CD1c-positive myeloid dendritic cell (primary cell): ENCODE data around the gene LINC01488.

Experiments
- DNase-seq: peaks from one replicate; pipeline ENCODE4 v3.0.0-alpha.2; 2016; ENCODE audit errors: extremely low spot score

LINC01488 gene

DNA sequence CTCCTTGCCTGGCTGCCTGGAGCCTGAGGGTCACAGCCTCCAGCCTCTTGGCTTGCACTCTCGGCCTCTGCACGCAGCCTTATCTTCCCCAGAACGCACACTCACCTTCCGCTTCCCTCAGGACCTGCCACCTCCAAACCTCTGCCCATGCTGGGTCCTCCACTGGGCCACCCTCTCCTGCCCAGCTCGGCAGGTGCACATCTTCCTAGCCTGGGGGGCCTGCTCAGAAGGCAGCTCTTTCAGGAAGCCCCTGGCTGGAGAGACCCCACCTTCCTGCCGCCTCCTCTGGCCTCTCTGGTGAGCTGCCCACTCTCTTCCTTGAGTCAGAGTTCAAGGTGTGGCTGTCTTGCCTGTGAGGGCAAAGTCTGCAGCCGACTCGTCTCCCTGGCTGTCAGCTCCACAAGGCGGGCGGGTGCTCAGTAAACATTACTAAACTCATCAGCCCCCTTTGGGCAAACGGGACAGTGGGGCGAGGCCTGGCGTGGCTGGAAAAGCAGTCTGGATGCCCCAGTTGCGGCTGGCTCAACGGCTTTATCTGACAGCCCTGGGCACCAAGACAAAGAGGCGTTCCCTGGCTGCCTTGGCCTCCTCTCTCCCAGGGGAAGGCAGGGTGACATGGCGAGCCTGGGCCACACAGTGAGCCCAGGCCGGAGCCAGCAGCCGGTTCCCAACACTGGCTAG is 1.7 kb upstream of the LINC01488 start:
- no peak for DNase-seq

DNA sequence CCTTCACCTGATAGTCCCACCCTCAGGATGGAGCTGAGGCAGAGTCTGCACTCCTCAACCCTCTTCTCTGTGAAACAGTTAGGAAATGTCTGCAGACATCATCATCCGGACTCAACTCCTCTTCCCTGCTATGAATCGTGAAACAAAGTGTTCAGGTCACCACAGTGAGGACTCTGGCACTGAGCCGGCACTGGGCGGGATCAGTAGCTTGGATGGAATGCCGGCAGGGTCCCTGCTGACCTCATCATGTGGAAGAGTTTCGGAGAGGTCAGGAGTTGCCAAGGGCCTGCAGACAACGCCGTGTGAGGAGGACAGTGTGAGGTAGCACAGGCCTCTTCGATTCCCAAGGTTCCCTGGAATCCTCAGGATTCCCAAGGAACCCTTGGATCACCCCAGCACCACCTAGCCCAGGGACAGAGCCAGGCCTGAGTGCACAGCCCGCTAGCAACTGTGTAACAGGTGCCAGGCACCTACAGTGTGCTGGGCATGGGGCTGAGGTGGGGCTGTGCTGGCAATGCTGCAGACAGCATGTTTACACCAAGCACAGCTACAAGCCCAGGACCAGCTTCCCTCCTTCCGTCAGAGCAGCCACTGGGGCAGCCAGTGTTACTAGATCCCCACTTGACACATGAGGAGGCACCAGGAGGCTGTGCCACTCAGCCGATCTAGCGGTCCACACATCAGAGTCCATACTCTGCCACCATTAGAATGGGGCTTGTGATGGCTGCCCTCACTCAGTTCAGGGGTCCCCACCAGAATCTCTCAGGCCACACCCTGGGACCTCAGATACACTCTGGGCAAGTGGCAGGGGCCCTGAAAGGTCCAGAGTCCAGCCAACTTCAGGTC is 693 bp upstream of the LINC01488 start:
- no peak for DNase-seq

DNA sequence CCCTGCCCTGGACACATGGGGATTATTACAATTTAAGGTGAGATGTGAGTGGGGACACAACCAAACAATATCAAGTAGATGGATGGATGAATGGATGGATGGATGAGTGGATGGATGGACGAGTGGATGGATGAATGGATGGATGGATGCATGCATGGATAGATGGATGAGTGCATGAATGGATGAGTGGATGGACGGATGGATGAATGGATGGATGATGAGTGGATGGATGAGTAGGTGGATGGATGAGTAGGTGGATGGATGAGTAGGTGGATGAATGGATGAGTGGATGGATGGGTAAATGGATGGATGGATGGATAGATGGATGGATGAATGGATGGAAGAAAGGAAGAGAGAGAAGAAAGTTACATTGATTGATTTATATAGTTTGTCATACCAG is 859 bp downstream of the LINC01488 start:
- DNase-seq = no peak

DNA sequence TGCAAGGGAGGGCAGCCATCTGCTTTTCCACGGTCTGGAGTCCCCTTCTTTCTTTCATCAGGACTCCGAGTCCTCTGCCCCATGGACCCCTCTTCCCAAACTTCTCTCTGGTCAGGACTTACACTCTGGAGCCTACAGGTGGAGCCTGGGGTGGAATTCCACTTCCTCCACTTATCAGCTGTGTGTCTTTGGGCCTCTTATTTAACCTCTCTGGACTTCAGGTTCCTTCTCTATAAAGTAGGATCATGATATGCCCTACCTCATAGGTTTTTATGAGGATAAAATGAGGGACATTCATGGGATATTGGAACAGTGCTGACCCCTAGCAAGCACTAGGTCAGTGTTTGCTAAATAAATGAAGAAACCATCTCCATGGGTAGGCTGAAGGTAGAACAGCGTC is 1.7 kb downstream of the LINC01488 start:
- DNase-seq = no peak

DNA sequence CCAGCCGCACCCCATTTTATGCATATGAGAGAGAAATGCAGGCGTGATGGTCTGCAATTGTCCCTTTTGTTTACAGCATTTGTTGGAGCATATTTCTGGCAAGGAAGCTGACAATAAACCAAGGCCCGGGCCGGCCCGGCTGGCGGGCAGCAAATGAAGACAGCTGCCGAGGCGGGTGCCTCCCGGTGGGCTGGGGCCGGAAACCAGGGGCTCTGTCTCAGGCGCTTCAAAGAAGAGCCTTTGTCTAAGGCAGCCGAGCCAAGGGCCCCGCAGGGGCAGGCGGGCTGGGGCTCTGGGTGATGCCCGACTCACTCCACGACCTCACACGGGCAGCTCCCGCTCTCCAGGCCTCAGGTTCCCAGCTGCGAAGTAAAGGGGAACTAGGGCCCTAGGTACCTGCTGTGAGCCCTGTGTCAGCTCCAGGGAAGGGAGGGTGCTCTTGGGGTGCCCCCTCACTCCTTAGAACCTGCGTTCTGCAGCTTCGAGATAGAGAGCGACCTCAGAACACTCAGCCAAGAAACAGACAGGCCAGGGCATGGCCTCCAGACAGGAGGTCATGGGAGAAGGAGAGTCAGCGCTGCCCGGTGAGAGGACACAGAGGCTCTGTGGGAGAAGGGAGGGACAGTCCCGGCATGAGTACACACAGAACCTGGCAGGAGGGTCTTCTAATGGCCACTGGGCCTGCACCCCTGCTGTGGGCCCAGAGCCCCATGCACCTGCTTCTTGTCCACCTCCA is 2.4 kb downstream of the LINC01488 start:
- no peak for DNase-seq

DNA sequence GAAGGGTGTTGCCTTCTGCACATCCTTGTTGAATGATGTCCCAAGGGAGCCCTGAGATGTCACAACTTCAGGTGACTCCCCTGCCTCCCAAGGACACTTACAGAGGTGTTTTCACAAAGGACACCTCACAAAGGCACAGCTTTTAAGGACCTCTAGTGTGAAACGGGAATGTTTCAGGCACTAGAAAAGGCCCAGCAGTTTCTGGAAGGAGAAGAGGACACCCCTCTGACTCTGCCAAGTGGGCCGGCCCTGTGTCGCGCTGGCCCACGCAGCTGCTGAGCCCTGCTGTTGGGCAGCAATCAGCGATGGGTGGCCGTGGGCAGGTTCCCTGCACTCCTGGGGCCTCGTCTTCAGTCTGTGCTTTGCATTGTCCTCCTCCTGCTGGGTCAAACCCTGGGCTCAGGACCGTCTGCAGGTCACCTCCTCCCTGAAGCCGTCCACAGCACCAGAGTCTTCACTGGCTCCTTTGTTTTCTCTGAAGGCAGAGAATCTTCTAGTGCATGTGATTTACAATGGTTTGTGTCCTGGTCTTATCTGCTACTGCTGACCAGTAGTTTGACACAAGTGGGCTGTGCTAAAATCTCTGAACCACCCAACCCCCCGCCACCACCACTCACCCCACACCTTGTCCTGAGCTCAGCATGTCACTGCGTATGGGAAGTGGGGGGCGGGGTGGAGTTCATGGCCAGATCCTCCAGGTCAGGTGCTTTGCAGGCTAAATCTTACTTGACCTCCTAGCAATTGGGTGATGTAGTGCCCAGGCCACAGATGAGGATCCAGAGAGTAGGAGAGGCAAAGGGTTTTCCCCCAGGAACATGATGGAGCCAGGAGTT is 3.2 kb downstream of the LINC01488 start:
- no peak for DNase-seq

DNA sequence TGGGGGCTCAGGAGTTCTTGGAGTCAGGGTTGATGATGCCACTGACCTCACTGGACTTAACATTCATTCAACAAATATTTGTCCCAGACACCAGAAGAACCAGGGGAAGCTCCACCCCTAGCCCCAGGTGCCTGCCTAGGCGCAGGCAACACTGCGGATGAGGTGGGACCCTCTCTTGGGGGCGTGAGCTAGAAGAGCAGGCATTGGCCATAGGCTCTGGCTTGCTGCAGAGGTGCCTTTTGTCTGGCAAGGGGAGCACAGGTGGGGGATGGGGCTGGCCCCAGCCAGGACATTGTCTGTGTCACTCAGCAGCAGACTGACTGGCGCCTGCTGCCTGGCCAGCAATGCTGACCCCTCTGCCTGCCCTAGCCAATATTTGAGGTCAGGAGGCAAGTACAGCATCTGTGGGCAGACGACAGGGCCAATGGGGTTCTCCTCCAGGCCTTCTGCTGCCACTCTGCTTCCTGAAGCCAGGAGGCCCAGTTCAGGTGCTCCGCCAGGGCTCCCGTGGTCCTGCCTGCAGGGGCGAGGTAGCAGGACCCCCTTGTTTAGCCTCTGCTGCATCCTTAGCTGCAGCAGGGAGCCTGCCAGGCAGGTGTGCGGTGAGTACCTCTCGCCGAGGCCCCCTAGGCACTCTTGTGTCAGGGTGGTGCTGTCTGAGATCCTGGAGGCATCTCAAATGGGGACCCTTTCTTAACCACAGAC is 4.0 kb downstream of the LINC01488 start:
- no peak for DNase-seq

DNA sequence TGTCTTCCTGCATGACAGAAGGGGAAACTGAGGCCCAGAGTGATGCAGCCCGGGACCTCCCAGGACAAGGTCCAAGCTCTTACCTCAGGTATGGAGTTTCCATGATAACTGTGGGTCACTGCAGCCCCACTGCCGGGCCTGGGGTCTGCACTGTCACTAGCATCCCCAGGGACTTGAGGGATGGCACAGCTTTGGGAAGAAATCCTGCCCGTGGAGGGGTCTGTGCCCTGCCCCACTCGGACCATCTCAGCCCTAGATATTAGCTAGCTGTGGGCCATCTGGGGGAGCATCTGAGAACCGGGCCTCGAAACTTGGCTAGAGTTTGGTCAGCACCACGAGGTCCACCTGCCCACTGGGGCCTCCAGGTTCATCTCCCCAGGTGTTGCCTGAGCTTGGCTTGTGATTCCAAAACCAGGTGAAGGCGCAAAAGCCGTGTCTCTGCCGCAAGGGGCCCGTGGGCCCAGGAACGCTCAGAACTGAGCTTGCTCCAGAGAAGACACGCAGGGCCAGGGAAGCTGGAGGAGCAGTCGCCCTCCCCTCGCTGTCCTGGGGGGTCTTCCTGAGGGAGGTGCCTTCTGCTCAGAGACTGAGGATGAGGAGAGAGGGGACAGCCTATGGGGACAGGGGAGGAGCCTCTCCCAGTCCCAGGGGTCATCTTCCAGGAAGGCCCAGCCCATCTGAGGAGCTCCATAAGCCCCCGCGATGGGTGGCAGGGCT is 4.8 kb downstream of the LINC01488 start:
- DNase-seq = no peak

DNA sequence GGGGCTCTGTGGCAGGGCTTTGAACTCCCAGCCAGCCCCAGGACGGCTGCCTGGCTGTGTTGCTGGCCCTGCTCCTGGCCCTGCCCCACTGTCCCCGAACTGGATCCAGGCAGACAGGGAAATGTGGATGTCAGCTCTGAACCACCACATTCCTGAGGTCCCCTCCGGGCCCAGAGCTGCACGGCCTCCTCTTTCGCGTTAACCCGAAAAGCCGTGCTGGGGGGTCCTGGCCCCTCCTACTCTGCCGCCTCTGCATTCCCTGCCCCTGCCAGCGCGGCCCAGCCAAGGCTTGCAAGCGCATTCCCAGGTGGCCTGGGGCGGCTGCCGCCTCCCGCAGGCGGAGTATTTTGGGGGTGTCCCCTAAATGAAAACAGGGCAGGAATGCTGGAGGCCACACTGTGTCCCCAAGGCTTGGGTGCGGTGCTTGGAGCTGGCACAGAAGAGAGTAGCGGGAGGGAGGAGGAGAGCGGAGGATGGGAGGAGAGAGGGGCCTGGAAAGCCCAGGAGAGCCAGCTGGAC is 5.4 kb downstream of the LINC01488 start:
- DNase-seq = no peak

DNA sequence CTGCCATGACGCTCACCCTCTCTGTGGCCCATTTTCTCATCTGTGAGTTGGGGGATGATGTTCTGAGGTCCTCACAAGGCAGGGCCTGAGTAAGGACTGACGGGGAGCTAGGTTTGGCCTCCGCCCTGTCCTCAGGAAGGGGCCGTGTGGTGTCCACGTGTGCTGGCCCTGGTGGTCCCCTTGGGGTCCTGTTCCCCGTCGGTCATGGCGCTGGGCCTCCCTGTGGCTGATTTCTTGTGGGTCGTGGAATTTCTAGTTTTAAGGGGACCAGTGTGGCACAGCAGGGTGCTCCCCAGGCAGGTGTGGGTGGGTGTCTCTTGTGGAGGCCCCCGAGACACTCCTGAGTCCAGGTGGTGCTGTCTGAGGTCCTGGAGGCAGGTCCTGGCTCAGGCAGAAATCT is 5.9 kb downstream of the LINC01488 start:
- DNase-seq = no peak

DNA sequence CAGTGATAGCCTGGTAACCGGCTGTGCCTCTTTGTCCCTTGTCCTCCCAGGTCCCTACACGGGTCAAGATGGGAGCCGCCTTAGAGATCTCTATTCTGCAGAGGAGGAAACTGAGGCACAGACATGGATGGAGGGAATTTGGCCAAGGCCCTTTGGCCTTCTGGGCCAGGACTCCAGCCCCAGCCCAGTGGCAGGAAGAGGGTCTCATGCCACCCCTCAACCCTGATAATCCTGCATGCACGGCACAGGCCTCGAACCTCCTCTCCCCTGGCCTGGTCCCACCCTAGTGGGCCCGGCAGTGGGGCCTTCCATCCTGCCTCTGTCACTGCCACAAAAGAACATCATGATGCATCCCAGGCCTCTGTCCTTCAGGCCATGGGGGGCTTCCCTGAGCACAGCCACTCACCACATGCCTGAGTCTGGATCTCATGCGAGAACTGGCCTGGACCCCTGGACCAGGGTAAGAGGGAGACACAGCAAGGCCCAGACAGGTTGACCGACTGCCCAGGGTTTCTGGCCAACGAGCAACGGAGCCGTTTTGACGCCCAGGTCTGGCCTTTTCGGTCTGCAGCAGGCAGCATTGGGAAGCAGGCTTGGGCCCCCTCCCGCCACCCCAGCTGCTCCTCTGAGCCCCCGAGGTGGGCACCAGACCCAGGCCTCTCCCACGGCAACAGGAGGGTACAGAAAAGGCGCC is 6.5 kb downstream of the LINC01488 start:
- DNase-seq = no peak

DNA sequence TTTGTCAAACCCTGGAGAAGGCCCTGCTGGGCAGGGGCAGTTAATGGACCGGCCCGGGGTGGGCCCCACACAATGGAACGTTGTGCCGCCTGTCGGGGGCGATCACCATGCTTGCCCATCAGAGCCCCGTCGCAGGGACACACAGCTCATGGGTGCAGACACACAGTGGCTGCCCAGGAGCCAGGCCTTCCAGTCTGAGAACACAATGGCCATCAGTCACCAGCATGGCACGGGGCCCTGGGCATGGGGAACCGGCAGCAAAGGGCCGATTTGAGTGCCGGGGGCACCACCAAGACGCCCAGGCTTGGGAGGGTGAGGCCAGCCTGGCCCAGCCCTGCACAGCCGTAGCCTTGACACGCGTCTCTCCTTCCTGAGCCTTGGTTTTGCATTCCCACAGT is 7.1 kb downstream of the LINC01488 start:
- no peak for DNase-seq

DNA sequence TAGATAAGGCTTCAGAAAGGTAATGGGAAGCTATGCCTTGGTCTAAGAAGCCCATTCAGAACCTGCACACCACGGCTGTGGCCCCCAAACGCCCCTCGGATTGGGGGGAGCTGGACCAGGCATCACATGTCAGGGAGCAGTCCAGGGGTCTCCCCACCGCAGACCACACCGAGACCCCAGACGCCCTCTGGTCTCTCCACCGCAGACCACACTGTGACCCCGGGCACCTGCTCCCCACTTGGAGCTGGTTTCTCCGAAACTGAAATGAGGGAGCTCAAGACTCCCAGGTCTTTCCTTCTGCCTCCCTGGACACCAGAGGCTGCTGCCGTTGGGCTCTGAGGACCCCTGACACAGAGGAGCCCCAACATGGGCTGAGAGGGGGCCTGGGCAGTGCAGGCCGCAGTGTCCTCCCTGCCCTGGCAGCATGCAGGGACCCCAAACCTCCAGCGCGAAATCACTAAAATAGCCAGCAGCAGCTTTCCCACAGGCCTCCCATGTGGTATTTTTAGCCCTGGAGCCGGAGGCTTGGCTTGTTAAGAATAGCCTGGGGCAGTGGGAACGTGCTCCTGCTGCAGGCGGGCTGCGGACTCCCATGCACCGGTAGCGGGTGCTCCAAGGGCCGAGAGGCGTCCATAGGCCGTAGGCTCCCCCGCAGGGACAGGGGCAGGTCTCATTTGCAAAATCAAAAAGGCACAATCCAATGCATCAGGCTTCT is 7.7 kb downstream of the LINC01488 start:
- no peak for DNase-seq

DNA sequence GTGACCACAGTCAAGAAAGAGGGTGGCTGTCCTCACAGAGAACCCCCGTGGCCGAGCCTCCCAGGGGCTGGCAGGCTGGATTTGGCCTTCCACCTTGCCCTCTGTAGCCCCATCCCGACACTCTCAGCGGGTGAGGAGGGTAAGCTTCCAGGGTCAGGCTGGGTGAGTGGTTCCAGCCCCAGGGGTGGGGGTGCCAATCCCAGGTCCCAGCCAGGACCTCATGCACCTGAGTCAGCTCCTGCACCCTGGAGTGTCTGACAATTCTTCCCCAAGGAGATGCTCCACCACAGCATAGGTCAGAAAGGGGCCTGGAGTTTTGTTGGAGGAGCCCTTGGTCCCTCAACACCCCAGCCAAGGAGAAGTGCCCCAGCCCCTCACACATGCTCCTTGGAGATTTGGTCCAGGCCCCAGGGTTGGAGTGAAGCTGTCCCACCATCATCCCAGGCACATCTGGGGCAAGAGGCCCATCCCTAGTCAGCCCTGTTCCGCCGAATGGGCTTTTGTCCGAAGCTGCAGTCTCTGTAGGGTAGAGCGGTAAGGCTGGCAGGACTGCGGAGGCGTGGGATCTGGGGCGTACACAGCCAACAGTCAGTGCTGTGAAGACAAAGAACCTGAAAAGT is 8.4 kb downstream of the LINC01488 start:
- DNase-seq = no peak

DNA sequence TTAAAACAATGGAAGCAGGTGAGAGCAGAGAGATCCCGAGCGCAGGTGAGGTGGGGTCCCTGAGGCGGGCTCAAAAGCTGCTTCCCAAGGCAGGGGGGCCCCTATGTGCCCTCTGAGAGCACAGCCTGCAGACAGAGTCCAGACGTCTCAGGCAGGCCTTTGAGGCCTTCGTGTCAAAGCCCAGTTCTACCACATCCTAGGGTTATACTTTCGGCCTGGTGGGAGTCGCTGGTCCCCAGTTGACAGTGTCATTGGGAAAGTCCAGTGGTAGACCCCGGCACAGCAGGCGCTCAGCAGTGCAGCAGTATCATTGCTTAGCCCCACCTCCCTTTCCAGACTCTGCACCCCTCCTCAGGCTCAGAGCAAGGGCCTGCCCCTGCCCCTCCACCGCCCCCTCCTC is 9.1 kb downstream of the LINC01488 start:
- DNase-seq = no peak

DNA sequence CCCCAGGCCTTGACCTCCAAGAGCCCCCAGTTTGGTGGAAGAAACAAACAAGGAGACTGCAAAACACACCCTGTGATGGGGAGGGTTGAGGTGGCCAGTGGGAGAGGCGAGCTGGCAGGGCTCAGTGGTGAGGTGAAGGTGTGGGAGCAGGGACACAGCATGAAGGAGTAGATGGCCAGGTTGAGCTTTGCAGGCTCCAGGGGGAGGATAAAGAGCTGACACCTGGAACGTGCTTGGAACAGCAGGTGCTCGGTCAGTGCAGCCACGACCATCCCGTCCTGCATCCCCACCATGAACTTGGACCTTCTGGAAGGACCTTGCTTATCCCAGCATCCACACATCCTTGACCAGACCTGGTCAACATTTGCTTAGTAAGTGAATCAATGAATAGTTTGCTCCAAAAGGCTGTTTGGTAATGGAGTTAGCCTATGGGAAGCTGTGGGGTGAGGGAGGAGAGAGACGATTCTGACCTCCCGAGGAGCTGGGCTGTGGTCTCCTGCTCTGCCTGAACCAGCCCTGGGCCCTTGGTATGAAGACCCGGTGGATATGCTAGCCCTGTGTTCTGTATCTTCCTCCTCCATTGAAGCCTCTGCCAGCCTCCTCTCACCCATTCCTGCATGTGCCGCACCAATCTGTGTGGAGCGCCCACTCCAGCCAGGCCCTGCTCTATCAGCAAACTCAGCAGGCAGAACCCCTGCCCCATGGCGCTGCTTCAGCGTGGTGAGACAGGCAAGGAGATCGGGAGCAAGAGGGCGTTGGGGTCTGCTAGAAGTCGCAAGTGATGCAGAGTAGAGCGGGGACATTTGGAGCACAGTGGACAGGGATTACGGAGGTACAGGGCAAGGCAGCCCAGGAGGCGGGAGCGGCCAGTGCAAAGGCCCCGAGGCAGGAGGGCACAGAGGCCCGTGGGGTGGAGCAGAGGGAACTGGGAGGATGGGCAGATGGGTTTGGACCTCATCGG is 9.9 kb downstream of the LINC01488 start:
- no peak for DNase-seq
